ENCODE results near the gene SEC22A. TPM values are rescaled to one million over a fixed set of nuclear protein-coding genes. Genes with fewer than 3 reads are reported as not detected.

The SEC22A gene
- total RNA-seq, 1 experiment from 2014 or later = 16.2 TPM

DNA sequence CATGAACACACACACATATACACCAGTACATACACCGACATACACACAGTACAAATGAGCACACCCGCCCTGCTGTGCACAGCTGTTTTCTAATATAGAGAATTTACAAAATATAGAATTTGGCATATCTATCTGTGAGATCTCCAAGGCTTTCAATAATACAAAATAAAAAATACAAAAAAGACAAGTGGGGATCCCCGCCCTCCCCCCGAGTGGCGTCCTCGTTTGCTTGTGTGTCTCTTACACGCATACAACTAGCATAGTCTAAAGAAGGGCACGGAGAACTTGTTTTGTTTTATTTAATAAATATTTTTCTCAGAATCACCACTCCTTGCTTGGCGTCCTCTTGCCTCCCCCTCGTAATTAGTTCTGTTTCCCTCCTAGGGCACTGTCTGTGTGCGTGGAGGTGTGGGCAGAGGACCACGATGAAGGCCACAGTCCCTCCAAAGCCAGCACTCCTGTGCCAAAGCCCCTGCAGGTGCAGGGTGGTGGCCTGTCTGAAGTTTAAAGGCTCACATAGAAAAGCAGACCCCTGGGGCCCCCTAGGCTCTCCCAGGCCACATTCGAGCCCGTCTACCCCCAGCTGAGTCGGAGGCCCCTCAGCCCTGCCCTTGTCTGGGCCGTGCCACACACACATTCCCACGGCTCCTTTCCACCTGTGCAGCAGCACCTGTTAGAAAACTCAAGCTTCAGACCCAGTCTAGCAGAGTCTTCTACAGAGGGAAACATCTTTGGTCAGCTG is 82.1 kb downstream of the SEC22A start:
- H3K36me3 Mint-ChIP-seq (ENCODE audit: insufficient read depth, unreplicated experiment) = peaks cover 4% of the 10 kb centered on the region
- H3K27me3 Mint-ChIP-seq (ENCODE audit: insufficient read depth, unreplicated experiment) = peaks cover 12% of the 10 kb centered on the region
- TF ChIP-seq CTCF (IDR thresholded peaks at IDR 0.05; ENCODE audit: unreplicated experiment) = no peak
- BruUV-seq (replicated peaks) = no TSS peak
- no peaks in the 10 kb centered on the region for H3K4me1 Mint-ChIP-seq (ENCODE audit: insufficient read depth, unreplicated experiment)
- DNase-seq (ENCODE audit: unreplicated experiment) = no peak
- ChIA-PET CTCF (interaction anchor here (0.6 to 1.7 kb wide), 3 partner anchors 13 to 943 kb away, joined by 3 to 4 read pairs (median 3); no protein-coding TSS in a partner anchor), POLR2A (no interaction called here)
- H3K4me3 Mint-ChIP-seq (ENCODE audit: unreplicated experiment) = no peak overlapping the region
- no peaks in the 10 kb centered on the region for H3K9me3 Mint-ChIP-seq (ENCODE audit: unreplicated experiment)
- H3K27ac Mint-ChIP-seq (ENCODE audit: low read depth, unreplicated experiment) = no peak overlapping the region
- intact Hi-C loops (cut with micrococcal nuclease) = no loop called here

GRCh38 chr3:123284399-123285010 is 82.8 kb downstream of the SEC22A start:
- ChIA-PET CTCF (interaction anchor here (0.6 to 1.7 kb wide), 5 partner anchors 8 to 944 kb away, joined by 3 to 4 read pairs (median 3); no protein-coding TSS in a partner anchor), POLR2A (interaction anchor here (1.2 kb wide), 1 partner anchor 10 kb away, joined by 4 read pairs; no protein-coding TSS in a partner anchor)
- Mint-ChIP-seq H3K4me1 (ENCODE audit: insufficient read depth, unreplicated experiment) (no peaks in the 10 kb centered on the region), H3K36me3 (ENCODE audit: insufficient read depth, unreplicated experiment) (peaks cover 4% of the 10 kb centered on the region), H3K27ac (ENCODE audit: low read depth, unreplicated experiment) (no peak overlapping the region), H3K4me3 (ENCODE audit: unreplicated experiment) (no peak overlapping the region), H3K9me3 (ENCODE audit: unreplicated experiment) (no peaks in the 10 kb centered on the region), H3K27me3 (ENCODE audit: insufficient read depth, unreplicated experiment) (peaks cover 12% of the 10 kb centered on the region)
- no peak for TF ChIP-seq CTCF (IDR thresholded peaks at IDR 0.05; ENCODE audit: unreplicated experiment)
- no peak for DNase-seq (ENCODE audit: unreplicated experiment)
- intact Hi-C loops (cut with micrococcal nuclease) = no loop called here
- BruUV-seq (replicated peaks) = no TSS peak

GRCh38 chr3:123285066-123285465 is 83.3 kb downstream of the SEC22A start:
- H3K36me3 Mint-ChIP-seq (ENCODE audit: insufficient read depth, unreplicated experiment) = peaks cover 4% of the 10 kb centered on the region
- DNase-seq (ENCODE audit: unreplicated experiment) = no peak
- CTCF ChIA-PET = interaction anchor here (0.5 to 1.7 kb wide), 6 partner anchors 8 to 471 kb away, joined by 3 to 4 read pairs (median 3); no protein-coding TSS in a partner anchor
- peaks cover 18% of the 10 kb centered on the region for H3K27me3 Mint-ChIP-seq (ENCODE audit: insufficient read depth, unreplicated experiment)
- no TSS peak for BruUV-seq (replicated peaks)
- POLR2A ChIA-PET = interaction anchor here (1.2 kb wide), 1 partner anchor 11 kb away, joined by 4 read pairs; no protein-coding TSS in a partner anchor
- no peaks in the 10 kb centered on the region for H3K9me3 Mint-ChIP-seq (ENCODE audit: unreplicated experiment)
- H3K4me1 Mint-ChIP-seq (ENCODE audit: insufficient read depth, unreplicated experiment) = no peaks in the 10 kb centered on the region
- no peak overlapping the region for H3K27ac Mint-ChIP-seq (ENCODE audit: low read depth, unreplicated experiment)
- H3K4me3 Mint-ChIP-seq (ENCODE audit: unreplicated experiment) = no peak overlapping the region
- TF ChIP-seq CTCF (IDR thresholded peaks at IDR 0.05; ENCODE audit: unreplicated experiment) = no peak
- intact Hi-C loops (cut with micrococcal nuclease) = no loop called here

DNA sequence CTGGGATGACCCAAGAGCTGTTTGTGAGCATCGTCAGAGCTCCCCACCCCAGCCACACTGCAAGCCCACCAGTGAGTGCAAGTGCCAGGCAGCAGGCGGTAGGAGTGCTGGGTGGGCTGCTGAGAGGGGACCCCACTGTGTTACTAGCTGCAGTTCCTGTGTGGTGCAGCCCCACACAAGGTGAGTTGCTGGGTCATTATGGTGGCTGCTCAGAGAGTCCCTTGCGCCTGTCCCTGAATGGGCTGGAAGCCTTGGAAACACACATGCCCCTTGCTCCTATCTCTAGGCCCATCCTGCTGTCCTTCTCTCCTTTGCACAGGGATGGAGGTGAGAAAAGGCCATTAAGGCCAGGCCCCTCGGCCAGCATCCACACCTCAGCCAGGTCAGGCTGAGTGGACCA is 83.7 kb downstream of the SEC22A start:
- no peaks in the 10 kb centered on the region for H3K9me3 Mint-ChIP-seq (ENCODE audit: unreplicated experiment)
- TF ChIP-seq CTCF (IDR thresholded peaks at IDR 0.05; ENCODE audit: unreplicated experiment) = no peak

More for the DNA sequence above, 83.7 kb downstream of the SEC22A start:
- Mint-ChIP-seq H3K4me1 (ENCODE audit: insufficient read depth, unreplicated experiment) (no peaks in the 10 kb centered on the region), H3K27ac (ENCODE audit: low read depth, unreplicated experiment) (no peak overlapping the region), H3K36me3 (ENCODE audit: insufficient read depth, unreplicated experiment) (peaks cover 4% of the 10 kb centered on the region), H3K4me3 (ENCODE audit: unreplicated experiment) (no peak overlapping the region), H3K27me3 (ENCODE audit: insufficient read depth, unreplicated experiment) (peaks cover 22% of the 10 kb centered on the region)
- ChIA-PET CTCF (interaction anchor here (0.5 to 1.7 kb wide), 8 partner anchors 9 to 471 kb away, joined by 3 to 4 read pairs (median 3); no protein-coding TSS in a partner anchor), POLR2A (interaction anchor here (1.2 kb wide), 1 partner anchor 11 kb away, joined by 4 read pairs; no protein-coding TSS in a partner anchor)
- BruUV-seq (replicated peaks) = TSS peak; percentile 6
- DNase-seq (ENCODE audit: unreplicated experiment) = no peak
- intact Hi-C loops (cut with micrococcal nuclease) = no loop called here
